Measurements from ENCODE around the gene SMG5. TPM values are rescaled to one million over a fixed set of nuclear protein-coding genes. Genes with fewer than 3 reads are reported as not detected.

The SMG5 gene
- total RNA-seq, 6 experiments from 2014 or later: 28.1 to 58.8 (median 48.2) TPM

DNA sequence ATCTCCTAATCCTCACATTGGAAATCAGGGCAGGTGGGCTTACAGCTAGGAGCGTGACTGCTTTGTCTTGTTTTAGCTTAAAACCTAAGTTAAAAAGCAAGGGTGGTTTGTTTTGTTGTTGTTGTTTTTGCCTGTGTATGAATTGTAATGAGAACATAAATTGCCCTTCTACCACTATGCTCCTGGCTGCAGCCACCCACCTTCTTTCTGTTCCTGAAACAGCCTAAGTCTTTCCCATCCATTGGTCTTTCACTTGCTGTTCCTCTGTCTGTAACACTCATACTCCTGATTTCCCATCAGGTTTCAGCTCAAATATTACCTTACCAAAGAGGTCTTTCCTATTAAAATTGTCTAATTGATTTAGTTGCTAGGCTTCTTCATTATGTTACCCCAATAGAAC is 896 bp upstream of the SMG5 start:
- Histone ChIP-seq H3K27me3 (no peaks in the 10 kb centered on the region), H3K36me3 (peaks cover 0 to 10% (median under 1%) of the 10 kb centered on the region in 4 donors), H3K27ac (peak overlapping the region in 1 of 3 donors; percentile 88), H3K4me1 (peaks cover 0 to 21% (median 7%) of the 10 kb centered on the region in 4 donors), H3K9me3 (no peaks in the 10 kb centered on the region), H3K4me3 (peak overlapping the region; percentile 85 to 99 (median 87))
- WGBS (ENCODE audit: insufficient coverage, low coverage, low lambda C conversion rate, missing lambda C conversion rate): 100% methylated on average over 1 of the region's 1 CpG
- TF ChIP-seq POLR2A (IDR thresholded peaks at IDR 0.05): no peak
- TF ChIP-seq, protein P1, sequence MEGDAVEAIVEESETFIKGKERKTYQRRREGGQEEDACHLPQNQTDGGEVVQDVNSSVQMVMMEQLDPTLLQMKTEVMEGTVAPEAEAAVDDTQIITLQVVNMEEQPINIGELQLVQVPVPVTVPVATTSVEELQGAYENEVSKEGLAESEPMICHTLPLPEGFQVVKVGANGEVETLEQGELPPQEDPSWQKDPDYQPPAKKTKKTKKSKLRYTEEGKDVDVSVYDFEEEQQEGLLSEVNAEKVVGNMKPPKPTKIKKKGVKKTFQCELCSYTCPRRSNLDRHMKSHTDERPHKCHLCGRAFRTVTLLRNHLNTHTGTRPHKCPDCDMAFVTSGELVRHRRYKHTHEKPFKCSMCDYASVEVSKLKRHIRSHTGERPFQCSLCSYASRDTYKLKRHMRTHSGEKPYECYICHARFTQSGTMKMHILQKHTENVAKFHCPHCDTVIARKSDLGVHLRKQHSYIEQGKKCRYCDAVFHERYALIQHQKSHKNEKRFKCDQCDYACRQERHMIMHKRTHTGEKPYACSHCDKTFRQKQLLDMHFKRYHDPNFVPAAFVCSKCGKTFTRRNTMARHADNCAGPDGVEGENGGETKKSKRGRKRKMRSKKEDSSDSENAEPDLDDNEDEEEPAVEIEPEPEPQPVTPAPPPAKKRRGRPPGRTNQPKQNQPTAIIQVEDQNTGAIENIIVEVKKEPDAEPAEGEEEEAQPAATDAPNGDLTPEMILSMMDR (IDR thresholded peaks at IDR 0.05): no peak
- intact Hi-C loops (cut with DNase I): no loop called here
- DNase-seq (no peak), ATAC-seq (no peak)

DNA sequence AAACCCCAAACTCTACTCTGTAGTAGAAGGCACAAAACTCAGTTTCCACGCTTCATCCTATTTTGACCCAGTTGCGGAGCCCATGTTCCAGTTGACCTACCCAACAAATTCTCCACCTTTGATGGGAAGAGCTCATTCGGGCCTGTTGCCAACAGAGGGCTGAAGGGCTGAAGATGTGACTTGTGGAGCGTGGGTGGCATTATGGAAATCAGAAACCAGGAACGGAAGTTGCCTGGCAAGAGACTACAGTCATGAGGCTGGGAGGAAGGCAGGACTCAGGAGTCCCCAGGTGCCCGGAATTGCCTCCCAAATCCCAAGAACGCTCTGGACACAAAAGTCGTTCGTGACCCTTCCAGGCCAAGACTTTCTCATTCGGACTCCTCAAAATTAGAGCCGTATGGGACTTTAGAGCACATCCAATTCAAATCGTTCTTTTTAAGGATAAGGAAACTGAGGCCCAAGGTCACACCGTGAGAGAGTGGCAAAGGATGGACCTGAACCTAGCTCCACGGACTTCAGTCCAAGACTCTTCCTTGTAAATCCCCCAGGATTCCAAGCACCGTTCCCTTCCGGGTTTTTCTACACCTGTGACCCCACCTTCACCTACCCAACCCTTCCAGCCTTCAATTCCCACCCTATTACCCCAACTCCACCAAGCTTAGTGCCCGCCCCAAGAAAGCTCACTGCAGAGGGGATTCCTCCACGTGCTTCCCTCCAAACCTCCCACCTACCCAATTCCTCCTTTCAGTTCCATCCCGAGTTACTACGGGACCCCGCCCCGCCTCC is 739 bp downstream of the SMG5 start:
- intact Hi-C loops (cut with DNase I): no loop called here
- WGBS (ENCODE audit: insufficient coverage, low coverage, low lambda C conversion rate, missing lambda C conversion rate): 5% methylated on average over 20 of the region's 22 CpGs
- Histone ChIP-seq H3K36me3 (peaks cover under 1 to 13% (median 1%) of the 10 kb centered on the region in 4 donors), H3K27me3 (no peaks in the 10 kb centered on the region), H3K4me3 (peak overlapping the region; percentile 85 to 99 (median 87)), H3K4me1 (peaks cover 0 to 36% (median 8%) of the 10 kb centered on the region in 4 donors), H3K27ac (peak overlapping the region; percentile 83 to 88 (median 86)), H3K9me3 (no peaks in the 10 kb centered on the region)
- ATAC-seq (peak in 3 of 4 donors; percentile 2 to 39 (median 7)), DNase-seq (peak in 2 of 3 donors; percentile 48 to 65)
- no peak for TF ChIP-seq POLR2A (IDR thresholded peaks at IDR 0.05)
- TF ChIP-seq, protein P1 (IDR thresholded peaks at IDR 0.05): no peak

DNA sequence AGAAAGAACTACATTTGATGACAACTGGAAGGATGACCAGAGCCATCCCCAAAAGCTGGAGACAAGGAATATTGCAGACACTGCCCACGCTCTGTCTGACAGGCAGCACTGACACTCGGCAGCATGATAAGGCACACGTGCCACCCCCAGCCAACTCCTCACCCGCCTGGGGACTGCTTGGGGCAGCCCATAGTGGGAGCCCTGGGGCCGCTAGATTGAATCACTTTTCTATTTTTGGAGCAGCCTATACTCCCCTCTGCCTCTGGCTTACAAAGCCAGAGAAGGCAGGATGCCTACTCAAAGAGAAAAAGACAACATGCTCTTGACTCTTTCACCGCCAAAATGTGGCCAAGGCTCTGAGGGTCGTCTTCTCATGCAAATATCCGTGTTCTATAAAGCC is 1.3 kb downstream of the SMG5 start:
- peak overlapping the region in 1 of 3 donors; percentile 88 for H3K27ac ChIP-seq
- TF ChIP-seq POLR2A (IDR thresholded peaks at IDR 0.05): no peak
- TF ChIP-seq, protein P1 (IDR thresholded peaks at IDR 0.05): no peak
- peak in 2 of 3 donors; percentile 34 to 44 for DNase-seq
- H3K36me3 ChIP-seq: peaks cover 3 to 16% (median 6%) of the 10 kb centered on the region in 4 donors
- H3K4me1 ChIP-seq: peaks cover 0 to 40% (median 9%) of the 10 kb centered on the region in 4 donors
- intact Hi-C loops (cut with DNase I): no loop called here
- peak in 1 of 4 donors; percentile 15 for ATAC-seq
- peak overlapping the region in 2 of 3 donors; percentile 85 to 87 for H3K4me3 ChIP-seq
- H3K27me3 ChIP-seq: no peaks in the 10 kb centered on the region
- no peaks in the 10 kb centered on the region for H3K9me3 ChIP-seq
- WGBS (ENCODE audit: insufficient coverage, low coverage, low lambda C conversion rate, missing lambda C conversion rate): 18% methylated on average over 7 of the region's 8 CpGs

DNA sequence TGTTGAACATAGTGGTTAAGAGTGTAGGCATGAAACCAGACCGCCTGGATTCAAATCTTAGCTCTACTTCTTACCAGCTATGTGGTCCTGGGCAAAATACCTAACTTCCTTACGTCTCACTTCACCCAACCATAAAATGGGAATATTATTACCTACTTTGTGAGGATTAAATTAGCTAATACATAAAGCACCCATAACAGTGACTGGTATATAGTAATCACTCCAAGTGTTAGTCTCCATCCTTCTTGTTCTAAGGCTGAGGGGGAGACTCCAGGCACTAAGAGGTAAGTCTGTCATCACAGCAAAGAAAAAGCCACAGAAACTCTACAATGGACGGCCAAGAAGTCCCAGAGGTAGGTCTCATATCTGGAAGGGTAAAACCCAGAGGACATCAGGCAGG is 2.8 kb downstream of the SMG5 start:
- no peaks in the 10 kb centered on the region for H3K9me3 ChIP-seq
- no peak overlapping the region for H3K27ac ChIP-seq
- no peak for TF ChIP-seq POLR2A (IDR thresholded peaks at IDR 0.05)
- TF ChIP-seq, protein P1 (IDR thresholded peaks at IDR 0.05): no peak
- H3K4me1 ChIP-seq: peaks cover 0 to 54% (median 9%) of the 10 kb centered on the region in 4 donors
- peaks cover 6 to 28% (median 13%) of the 10 kb centered on the region in 4 donors for H3K36me3 ChIP-seq
- ATAC-seq: no peak
- no peak for DNase-seq
- intact Hi-C loops (cut with DNase I): no loop called here
- 85% methylated on average over 3 of the region's 3 CpGs for WGBS (ENCODE audit: insufficient coverage, low coverage, low lambda C conversion rate, missing lambda C conversion rate)
- H3K4me3 ChIP-seq: no peak overlapping the region
- H3K27me3 ChIP-seq: no peaks in the 10 kb centered on the region
